ENCODE data around the gene RPS13. TPM values are rescaled to one million over a fixed set of nuclear protein-coding genes. Genes with fewer than 3 reads are reported as not detected.
"Not testable (repeated sequence)": the region's sequence is repeated elsewhere in the genome, so short reads cannot be mapped to it uniquely, and the experiment has no call there.

RPS13 gene
- total RNA-seq, 4 donors from 2014 or later = 361 to 1,404 (median 753) TPM

DNA sequence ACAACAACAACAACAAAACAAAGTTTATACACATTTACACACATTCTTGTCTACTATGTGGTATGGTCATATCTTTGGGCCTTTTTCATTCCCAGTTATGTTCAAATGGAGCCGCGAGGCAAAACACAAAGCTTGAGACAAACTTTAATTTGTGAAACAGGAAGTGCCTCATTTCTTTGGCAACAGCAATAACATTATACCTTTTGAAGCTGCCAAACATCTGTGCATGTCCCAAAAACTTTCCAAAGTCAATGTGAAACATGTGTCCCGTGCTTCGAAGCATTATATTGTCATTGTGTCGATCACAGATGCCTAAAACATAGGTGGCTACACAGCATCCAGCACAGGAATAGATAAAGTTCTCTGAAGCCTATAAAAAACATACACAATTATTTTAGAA, 25.0 kb upstream of the RPS13 start:
- no peak overlapping the region for H3K27ac ChIP-seq
- H3K27me3 ChIP-seq = no peaks in the 10 kb centered on the region
- no peak for TF ChIP-seq CTCF (IDR thresholded peaks at IDR 0.05)
- no peak for TF ChIP-seq POLR2A (IDR thresholded peaks at IDR 0.05)
- H3K4me3 ChIP-seq = no peak overlapping the region
- H3K9me3 ChIP-seq = no peaks in the 10 kb centered on the region
- H3K36me3 ChIP-seq = peaks cover 0 to 80% (median 0%) of the 10 kb centered on the region in 3 donors
- no peaks in the 10 kb centered on the region for H3K4me1 ChIP-seq
- no peak for DNase-seq

DNA sequence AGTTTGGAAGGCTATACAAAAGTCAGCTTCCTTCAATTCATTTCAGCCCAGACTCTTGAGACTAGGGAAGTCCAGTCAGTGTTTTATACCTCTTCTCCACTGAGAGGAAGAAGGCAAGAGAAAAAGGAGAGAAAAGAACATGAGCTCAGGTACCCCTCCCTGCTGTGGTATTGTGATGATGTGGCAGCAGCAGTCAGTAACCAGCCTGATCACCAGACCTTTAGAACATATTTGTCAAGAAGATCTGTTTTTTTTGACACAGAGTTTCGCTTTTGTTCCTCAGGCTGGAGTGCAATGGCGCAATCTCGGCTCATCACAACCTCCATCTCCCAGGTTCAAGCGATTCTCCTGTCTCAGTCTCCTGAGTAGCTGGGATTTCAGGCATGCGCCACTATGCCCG, 21.2 kb upstream of the RPS13 start:
- no peaks in the 10 kb centered on the region for H3K4me1 ChIP-seq
- no peaks in the 10 kb centered on the region for H3K27me3 ChIP-seq
- TF ChIP-seq POLR2A (IDR thresholded peaks at IDR 0.05) (no peak), CTCF (IDR thresholded peaks at IDR 0.05) (no peak)
- H3K27ac ChIP-seq = no peak overlapping the region
- no peaks in the 10 kb centered on the region for H3K9me3 ChIP-seq
- no peak for DNase-seq
- no peak overlapping the region for H3K4me3 ChIP-seq
- H3K36me3 ChIP-seq = peaks cover 0 to 80% (median 0%) of the 10 kb centered on the region in 3 donors

DNA sequence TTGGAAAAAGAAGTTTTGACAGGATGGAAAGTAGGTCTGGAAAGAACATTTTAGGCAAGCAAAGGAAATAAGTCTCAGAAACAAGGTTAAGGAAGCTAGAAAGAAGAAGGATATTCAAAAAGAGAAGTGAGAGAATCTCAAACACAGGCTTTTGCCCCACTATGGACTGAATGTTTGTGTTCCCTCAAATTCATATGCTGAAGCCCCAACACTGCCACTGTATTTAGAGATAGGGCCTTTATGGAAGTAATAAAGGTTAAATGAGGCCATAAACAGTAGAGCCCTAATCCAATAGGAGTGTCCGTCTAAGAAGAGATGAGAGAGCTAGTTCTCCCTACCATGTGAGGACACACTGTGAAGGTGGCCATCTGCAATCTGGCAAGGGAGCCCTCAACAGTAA, 20.6 kb upstream of the RPS13 start:
- H3K36me3 ChIP-seq = peaks cover 0 to 80% (median 0%) of the 10 kb centered on the region in 3 donors
- TF ChIP-seq CTCF (IDR thresholded peaks at IDR 0.05) = no peak
- no peak for TF ChIP-seq POLR2A (IDR thresholded peaks at IDR 0.05)
- H3K4me3 ChIP-seq = no peak overlapping the region
- H3K27me3 ChIP-seq = no peaks in the 10 kb centered on the region
- no peaks in the 10 kb centered on the region for H3K4me1 ChIP-seq
- H3K9me3 ChIP-seq = no peaks in the 10 kb centered on the region
- H3K27ac ChIP-seq = no peak overlapping the region
- DNase-seq = no peak

- not testable (repeated sequence) for H3K4me3 ChIP-seq, H3K27me3 ChIP-seq, H3K27ac ChIP-seq, H3K4me1 ChIP-seq, DNase-seq, H3K9me3 ChIP-seq
- H3K36me3 ChIP-seq = peaks cover 0 to 29% (median 0%) of the 10 kb centered on the region in 3 donors
Measured at GRCh38 chr11:17085976-17086375, 8.5 kb upstream of the RPS13 start.

GRCh38 chr11:17077240-17077519, 287 bp downstream of the RPS13 start:
- H3K4me3 ChIP-seq = peak overlapping the region; percentile 75 to 88 (median 82)
- no peaks in the 10 kb centered on the region for H3K9me3 ChIP-seq
- peaks cover 0 to 35% (median 0%) of the 10 kb centered on the region in 3 donors for H3K36me3 ChIP-seq
- peaks cover 0 to 21% (median 7%) of the 10 kb centered on the region in 4 donors for H3K4me1 ChIP-seq
- peak overlapping the region; percentile 86 to 93 (median 90) for H3K27ac ChIP-seq
- no peak for TF ChIP-seq CTCF (IDR thresholded peaks at IDR 0.05)
- no peak for TF ChIP-seq POLR2A (IDR thresholded peaks at IDR 0.05)
- DNase-seq = no peak
- no peaks in the 10 kb centered on the region for H3K27me3 ChIP-seq

GRCh38 chr11:17076517-17077239, 789 bp downstream of the RPS13 start:
- peaks cover 0 to 35% (median 0%) of the 10 kb centered on the region in 3 donors for H3K36me3 ChIP-seq
- DNase-seq = no peak
- peak overlapping the region; percentile 86 to 93 (median 90) for H3K27ac ChIP-seq
- H3K27me3 ChIP-seq = no peaks in the 10 kb centered on the region
- TF ChIP-seq POLR2A (IDR thresholded peaks at IDR 0.05) (no peak), CTCF (IDR thresholded peaks at IDR 0.05) (no peak)
- H3K4me1 ChIP-seq = peaks cover 0 to 21% (median 7%) of the 10 kb centered on the region in 4 donors
- H3K4me3 ChIP-seq = peak overlapping the region; percentile 75 to 88 (median 82)
- H3K9me3 ChIP-seq = no peaks in the 10 kb centered on the region
